A549 (cell line): ENCODE data around the gene BID.

Experiments used
- CBX2 ChIP-seq: fragments of 200-600 bp; sonication (generic); IDR thresholded peaks from 2 replicates; pipeline ENCODE4 v1.6.1; 2016; ENCODE audit warnings: low read depth, mild to moderate bottlenecking, borderline replicate concordance
- HDAC2 ChIP-seq: fragments of 200-600 bp; sonication (generic); IDR thresholded peaks from 2 replicates; pipeline ENCODE4 v1.6.1; 2016
- KDM5A ChIP-seq: fragments of 200-600 bp; sonication (generic); IDR thresholded peaks from 2 replicates; pipeline ENCODE4 v1.6.1; 2016; ENCODE audit warnings: antibody characterized with exemption, mild to moderate bottlenecking
- MYC ChIP-seq: IDR thresholded peaks from 2 replicates; pipeline ENCODE4 v1.6.1; 2012; ENCODE audit warnings: mild to moderate bottlenecking, inconsistent platforms, low read length, improper control_type of control experiment, borderline replicate concordance
- POLR2A ChIP-seq: IDR thresholded peaks from 2 replicates; pipeline ENCODE4 v1.6.1; 2012; ENCODE audit warnings: mild to moderate bottlenecking, low read length
- RAD21 ChIP-seq, 2 experiments: fragments of >200 bp in 1 of 2; sonication (Bioruptor Twin) in 1 of 2; formaldehyde crosslinking in 1 of 2; IDR thresholded peaks in 1 of 2; conservative IDR thresholded peaks in 1 of 2; 2 replicates in 1 of 2; 3 replicates in 1 of 2; pipeline ENCODE4 v1.6.1; 2012 to 2018; ENCODE audit warnings: inconsistent platforms in 1 of 2
- RNF2 ChIP-seq: fragments of 200-600 bp; sonication (generic); IDR thresholded peaks from 2 replicates; pipeline ENCODE4 v1.6.1; 2016; ENCODE audit warnings: low read depth, mild to moderate bottlenecking, antibody characterized with exemption, moderate library complexity, borderline replicate concordance
- SREBF2 ChIP-seq: fragments of 450-650 bp; IDR thresholded peaks from 2 replicates; pipeline ENCODE4 v1.6.1; 2014; ENCODE audit warnings: mild to moderate bottlenecking, moderate library complexity
- TF ChIP-seq, protein P1 (sequence below): fragments of 200-600 bp; sonication (generic); IDR thresholded peaks from 2 replicates; pipeline ENCODE4 v1.6.1; 2016; ENCODE audit warnings: antibody characterized with exemption, mild to moderate bottlenecking, moderate library complexity
- TF ChIP-seq, protein P2 (sequence below): fragments of >200 bp; sonication (Bioruptor Twin); formaldehyde crosslinking; IDR thresholded peaks from 3 replicates; pipeline ENCODE4 v1.5.1; 2016
- TF ChIP-seq, protein P3 (sequence below): fragments of >200 bp; sonication (Bioruptor Twin); formaldehyde crosslinking; IDR thresholded peaks from 2 replicates; pipeline ENCODE4 v1.6.1; 2016

DNA sequence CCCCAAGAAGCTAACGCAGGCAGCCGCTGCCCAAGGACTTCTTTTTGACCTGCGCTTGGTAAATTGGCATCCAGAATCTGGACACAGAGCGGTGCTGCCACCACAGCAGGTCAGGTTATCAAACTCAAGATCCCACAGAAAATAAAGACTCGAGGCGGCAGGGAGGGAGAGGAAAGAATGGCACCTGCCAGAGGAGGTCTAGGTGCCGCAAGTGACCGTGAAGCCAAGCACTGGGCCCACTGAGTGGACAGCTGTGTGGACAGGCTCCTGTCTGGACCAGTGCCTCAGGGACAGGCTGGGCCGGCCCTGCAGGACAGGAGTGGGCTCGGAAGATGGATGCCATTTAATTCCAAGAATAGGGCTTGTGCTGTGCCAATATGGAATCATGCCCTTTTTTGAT lies 27.4 kb downstream of the BID start:
- TF ChIP-seq, protein P1, sequence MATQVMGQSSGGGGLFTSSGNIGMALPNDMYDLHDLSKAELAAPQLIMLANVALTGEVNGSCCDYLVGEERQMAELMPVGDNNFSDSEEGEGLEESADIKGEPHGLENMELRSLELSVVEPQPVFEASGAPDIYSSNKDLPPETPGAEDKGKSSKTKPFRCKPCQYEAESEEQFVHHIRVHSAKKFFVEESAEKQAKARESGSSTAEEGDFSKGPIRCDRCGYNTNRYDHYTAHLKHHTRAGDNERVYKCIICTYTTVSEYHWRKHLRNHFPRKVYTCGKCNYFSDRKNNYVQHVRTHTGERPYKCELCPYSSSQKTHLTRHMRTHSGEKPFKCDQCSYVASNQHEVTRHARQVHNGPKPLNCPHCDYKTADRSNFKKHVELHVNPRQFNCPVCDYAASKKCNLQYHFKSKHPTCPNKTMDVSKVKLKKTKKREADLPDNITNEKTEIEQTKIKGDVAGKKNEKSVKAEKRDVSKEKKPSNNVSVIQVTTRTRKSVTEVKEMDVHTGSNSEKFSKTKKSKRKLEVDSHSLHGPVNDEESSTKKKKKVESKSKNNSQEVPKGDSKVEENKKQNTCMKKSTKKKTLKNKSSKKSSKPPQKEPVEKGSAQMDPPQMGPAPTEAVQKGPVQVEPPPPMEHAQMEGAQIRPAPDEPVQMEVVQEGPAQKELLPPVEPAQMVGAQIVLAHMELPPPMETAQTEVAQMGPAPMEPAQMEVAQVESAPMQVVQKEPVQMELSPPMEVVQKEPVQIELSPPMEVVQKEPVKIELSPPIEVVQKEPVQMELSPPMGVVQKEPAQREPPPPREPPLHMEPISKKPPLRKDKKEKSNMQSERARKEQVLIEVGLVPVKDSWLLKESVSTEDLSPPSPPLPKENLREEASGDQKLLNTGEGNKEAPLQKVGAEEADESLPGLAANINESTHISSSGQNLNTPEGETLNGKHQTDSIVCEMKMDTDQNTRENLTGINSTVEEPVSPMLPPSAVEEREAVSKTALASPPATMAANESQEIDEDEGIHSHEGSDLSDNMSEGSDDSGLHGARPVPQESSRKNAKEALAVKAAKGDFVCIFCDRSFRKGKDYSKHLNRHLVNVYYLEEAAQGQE, result no peak
- no peak for TF ChIP-seq RAD21 (conservative IDR thresholded peaks at IDR 0.05 in 1 of 2, IDR thresholded peaks at IDR 0.05 in 1 of 2)
- TF ChIP-seq MYC, result no peak
- TF ChIP-seq, protein P2, sequence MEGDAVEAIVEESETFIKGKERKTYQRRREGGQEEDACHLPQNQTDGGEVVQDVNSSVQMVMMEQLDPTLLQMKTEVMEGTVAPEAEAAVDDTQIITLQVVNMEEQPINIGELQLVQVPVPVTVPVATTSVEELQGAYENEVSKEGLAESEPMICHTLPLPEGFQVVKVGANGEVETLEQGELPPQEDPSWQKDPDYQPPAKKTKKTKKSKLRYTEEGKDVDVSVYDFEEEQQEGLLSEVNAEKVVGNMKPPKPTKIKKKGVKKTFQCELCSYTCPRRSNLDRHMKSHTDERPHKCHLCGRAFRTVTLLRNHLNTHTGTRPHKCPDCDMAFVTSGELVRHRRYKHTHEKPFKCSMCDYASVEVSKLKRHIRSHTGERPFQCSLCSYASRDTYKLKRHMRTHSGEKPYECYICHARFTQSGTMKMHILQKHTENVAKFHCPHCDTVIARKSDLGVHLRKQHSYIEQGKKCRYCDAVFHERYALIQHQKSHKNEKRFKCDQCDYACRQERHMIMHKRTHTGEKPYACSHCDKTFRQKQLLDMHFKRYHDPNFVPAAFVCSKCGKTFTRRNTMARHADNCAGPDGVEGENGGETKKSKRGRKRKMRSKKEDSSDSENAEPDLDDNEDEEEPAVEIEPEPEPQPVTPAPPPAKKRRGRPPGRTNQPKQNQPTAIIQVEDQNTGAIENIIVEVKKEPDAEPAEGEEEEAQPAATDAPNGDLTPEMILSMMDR, result no peak
- no peak for TF ChIP-seq SREBF2
- TF ChIP-seq POLR2A, result no peak
- TF ChIP-seq RNF2, result no peak
- no peak for TF ChIP-seq HDAC2
- TF ChIP-seq KDM5A, result no peak
- TF ChIP-seq, protein P3, sequence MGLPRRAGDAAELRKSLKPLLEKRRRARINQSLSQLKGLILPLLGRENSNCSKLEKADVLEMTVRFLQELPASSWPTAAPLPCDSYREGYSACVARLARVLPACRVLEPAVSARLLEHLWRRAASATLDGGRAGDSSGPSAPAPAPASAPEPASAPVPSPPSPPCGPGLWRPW, result no peak
- no peak for TF ChIP-seq CBX2
